ENCODE data around the gene ODAD2.
"Not testable (repeated sequence)": the region's sequence is repeated elsewhere in the genome, so short reads cannot be mapped to it uniquely, and the experiment has no call there.

The ODAD2 gene

GRCh38 chr10:27998954-27999275, at the start of gene ODAD2:
Gene ODAD2 (minus strand): TSS chr10:27999079. CDS start chr10:27995142, 3,937 bp downstream.
- DNase-seq (ENCODE audit: low read depth in 2 of 2) = no peak

GRCh38 chr10:28047061-28047460, 48.2 kb upstream of the ODAD2 start:
- DNase-seq (ENCODE audit: low read depth in 2 of 2) = no peak

- no peak for DNase-seq (ENCODE audit: low read depth in 2 of 2)
Measured at GRCh38 chr10:28046579-28046978, 47.7 kb upstream of the ODAD2 start.

GRCh38 chr10:28043941-28044340, 45.1 kb upstream of the ODAD2 start:
- no peak for DNase-seq (ENCODE audit: low read depth in 2 of 2)

- DNase-seq (ENCODE audit: low read depth in 2 of 2) = no peak
Measured at GRCh38 chr10:28036587-28036986, 37.7 kb upstream of the ODAD2 start.

GRCh38 chr10:28020993-28021982, 22.4 kb upstream of the ODAD2 start:
- DNase-seq (ENCODE audit: low read depth in 2 of 2) = no peak

- no peak for DNase-seq (ENCODE audit: low read depth in 2 of 2)
Measured at GRCh38 chr10:28020080-28020860, 21.4 kb upstream of the ODAD2 start.

GRCh38 chr10:28014651-28015050, 15.8 kb upstream of the ODAD2 start:
- no peak for DNase-seq (ENCODE audit: low read depth in 2 of 2)

GRCh38 chr10:28012990-28013515, 14.2 kb upstream of the ODAD2 start:
- DNase-seq (ENCODE audit: low read depth in 2 of 2) = no peak

- DNase-seq (ENCODE audit: low read depth in 2 of 2) = no peak
Measured at GRCh38 chr10:28010821-28011220, 11.9 kb upstream of the ODAD2 start.

- DNase-seq (ENCODE audit: low read depth in 2 of 2) = no peak
Measured at GRCh38 chr10:28008054-28008453, 9.2 kb upstream of the ODAD2 start.

- DNase-seq (ENCODE audit: low read depth in 2 of 2) = no peak
Measured at GRCh38 chr10:28001353-28001752, 2.5 kb upstream of the ODAD2 start.

- peak in 1 of 2 donors; percentile 4 for DNase-seq (ENCODE audit: low read depth in 2 of 2)
Measured at GRCh38 chr10:27998178-27998953, 513 bp downstream of the ODAD2 start.

- no peak for DNase-seq (ENCODE audit: low read depth in 2 of 2)
Measured at GRCh38 chr10:27997865-27998177, 1.1 kb downstream of the ODAD2 start.

- DNase-seq (ENCODE audit: low read depth in 2 of 2) = no peak
Measured at GRCh38 chr10:27995311-27995710, 3.6 kb downstream of the ODAD2 start.

GRCh38 chr10:27989357-27989756, 9.5 kb downstream of the ODAD2 start:
- not testable (repeated sequence) for DNase-seq (ENCODE audit: low read depth in 2 of 2)

GRCh38 chr10:27986821-27987220, 12.1 kb downstream of the ODAD2 start:
- no peak for DNase-seq (ENCODE audit: low read depth in 2 of 2)

GRCh38 chr10:27982875-27983543, 15.9 kb downstream of the ODAD2 start:
- DNase-seq (ENCODE audit: low read depth in 2 of 2) = no peak

GRCh38 chr10:27981744-27982143, 17.1 kb downstream of the ODAD2 start:
- no peak for DNase-seq (ENCODE audit: low read depth in 2 of 2)

GRCh38 chr10:27970795-27971194, 28.1 kb downstream of the ODAD2 start:
- not testable (repeated sequence) for DNase-seq (ENCODE audit: low read depth in 2 of 2)

GRCh38 chr10:27969931-27970330, 28.9 kb downstream of the ODAD2 start:
- DNase-seq (ENCODE audit: low read depth in 2 of 2) = not testable (repeated sequence)
